Left lung (tissue), 10 donors: Measurements from ENCODE around the gene PLCH1. TPM values are rescaled to one million over a fixed set of nuclear protein-coding genes. Genes with fewer than 3 reads are reported as not detected.

Experiments used
- ATAC-seq: fragments of 200-7000 bp; cut with Tn5 transposase; one replicate; pipeline ENCODE4 v1.9.1; 2020; ENCODE audit warnings: moderate library complexity
- DNase-seq, 4 donors: peaks; one replicate each; pipeline ENCODE4 v3.0.0-alpha.2; 2013 to 2020
- H3K27ac ChIP-seq, 2 donors: fragments of 200-600 bp; sonication (generic) in 1 of 2; one replicate each; pipeline versions ENCODE4 v1.5.0 to v1.8.0; 2020 to 2021
- H3K27me3 ChIP-seq, 2 donors: fragments of 200-600 bp; sonication (generic) in 1 of 2; one replicate each; pipeline versions ENCODE4 v1.5.0 to v1.8.0; 2020 to 2021
- H3K36me3 ChIP-seq, 2 donors: fragments of 200-600 bp; sonication (generic) in 1 of 2; one replicate each; pipeline versions ENCODE4 v1.5.0 to v1.8.0; 2020 to 2021
- H3K4me1 ChIP-seq, 2 donors: fragments of 200-600 bp; one replicate each; pipeline ENCODE4 v1.8.0; 2021
- H3K4me3 ChIP-seq, 2 donors: fragments of 200-600 bp; sonication (generic) in 1 of 2; one replicate each; pipeline versions ENCODE4 v1.5.0 to v1.8.0; 2020 to 2021; ENCODE audit warnings: mild to moderate bottlenecking in 1 of 2
- H3K9me3 ChIP-seq, 2 donors: fragments of 200-600 bp; sonication (generic) in 1 of 2; one replicate each; pipeline versions ENCODE4 v1.5.0 to v1.8.0; 2020 to 2021
- intact Hi-C, 2 donors: fragments of 100-400 bp; cut with DNase I; formaldehyde crosslinking; loops; one replicate each; pipeline versions ENCODE4 v1.11.2 to v1.14.2; 2022
- polyA plus RNA-seq, 6 donors: library from polyadenylated mRNA; unstranded; fragments of 120-200 nt; gene quantifications; one replicate each; pipeline ENCODE4 v1.2.1, GENCODE V29; 2013; ENCODE audit not compliant: insufficient read length in 6 of 6
- total RNA-seq, 2 donors: library from RNA; stranded (reverse); fragmentation: NEBNext Ultra II Directional; extraction: Animal tissue kit (Norgen Biotek cat#: 25700); gene quantifications; one replicate each; pipeline ENCODE4 v1.2.1, GENCODE V29; 2021
- TF ChIP-seq, protein P1 (sequence below), 2 donors: fragments of 200-600 bp; sonication (generic) in 1 of 2; IDR thresholded peaks; one replicate each; pipeline versions ENCODE4 v1.5.0 to v1.8.0; 2021; ENCODE audit warnings: antibody characterized with exemption in 2 of 2
- donor health status: DM: no; HTN: yes; CAD: no.
- donor health status: DM: no; HTN: no; CAD: no.

Gene PLCH1
- total and polyA plus RNA-seq, 8 donors, result 8.5 to 33.8 (median 23.7) TPM

DNA sequence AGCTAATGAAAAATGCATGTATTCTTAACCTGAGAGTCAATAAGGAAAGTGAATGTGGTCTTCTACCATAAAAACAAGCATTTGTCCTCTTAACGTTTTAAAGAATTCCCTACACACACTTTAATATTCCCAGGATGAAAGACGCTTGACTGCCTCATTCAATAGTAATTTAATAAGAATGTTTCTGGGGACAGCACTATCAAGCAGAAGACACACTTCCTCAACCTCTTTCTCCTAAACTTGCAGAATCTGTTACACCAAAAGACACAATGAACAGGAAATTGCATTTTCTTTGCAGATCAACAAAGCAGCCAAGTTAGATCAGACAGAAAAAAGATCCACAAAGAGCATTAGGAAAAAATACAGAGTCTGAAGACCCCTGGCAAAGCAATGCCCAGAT lies 97.7 kb downstream of the PLCH1 start:
- Histone ChIP-seq H3K9me3 (no peaks in the 10 kb centered on the region), H3K4me1 (peaks cover 3 to 12% of the 10 kb centered on the region in 2 donors), H3K27me3 (no peaks in the 10 kb centered on the region), H3K36me3 (no peaks in the 10 kb centered on the region), H3K4me3 (no peak overlapping the region), H3K27ac (no peak overlapping the region)
- DNase-seq (no peak), ATAC-seq (no peak)
- TF ChIP-seq, protein P1, sequence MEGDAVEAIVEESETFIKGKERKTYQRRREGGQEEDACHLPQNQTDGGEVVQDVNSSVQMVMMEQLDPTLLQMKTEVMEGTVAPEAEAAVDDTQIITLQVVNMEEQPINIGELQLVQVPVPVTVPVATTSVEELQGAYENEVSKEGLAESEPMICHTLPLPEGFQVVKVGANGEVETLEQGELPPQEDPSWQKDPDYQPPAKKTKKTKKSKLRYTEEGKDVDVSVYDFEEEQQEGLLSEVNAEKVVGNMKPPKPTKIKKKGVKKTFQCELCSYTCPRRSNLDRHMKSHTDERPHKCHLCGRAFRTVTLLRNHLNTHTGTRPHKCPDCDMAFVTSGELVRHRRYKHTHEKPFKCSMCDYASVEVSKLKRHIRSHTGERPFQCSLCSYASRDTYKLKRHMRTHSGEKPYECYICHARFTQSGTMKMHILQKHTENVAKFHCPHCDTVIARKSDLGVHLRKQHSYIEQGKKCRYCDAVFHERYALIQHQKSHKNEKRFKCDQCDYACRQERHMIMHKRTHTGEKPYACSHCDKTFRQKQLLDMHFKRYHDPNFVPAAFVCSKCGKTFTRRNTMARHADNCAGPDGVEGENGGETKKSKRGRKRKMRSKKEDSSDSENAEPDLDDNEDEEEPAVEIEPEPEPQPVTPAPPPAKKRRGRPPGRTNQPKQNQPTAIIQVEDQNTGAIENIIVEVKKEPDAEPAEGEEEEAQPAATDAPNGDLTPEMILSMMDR (IDR thresholded peaks at IDR 0.05), result no peak
- intact Hi-C loops, result no loop called here

DNA sequence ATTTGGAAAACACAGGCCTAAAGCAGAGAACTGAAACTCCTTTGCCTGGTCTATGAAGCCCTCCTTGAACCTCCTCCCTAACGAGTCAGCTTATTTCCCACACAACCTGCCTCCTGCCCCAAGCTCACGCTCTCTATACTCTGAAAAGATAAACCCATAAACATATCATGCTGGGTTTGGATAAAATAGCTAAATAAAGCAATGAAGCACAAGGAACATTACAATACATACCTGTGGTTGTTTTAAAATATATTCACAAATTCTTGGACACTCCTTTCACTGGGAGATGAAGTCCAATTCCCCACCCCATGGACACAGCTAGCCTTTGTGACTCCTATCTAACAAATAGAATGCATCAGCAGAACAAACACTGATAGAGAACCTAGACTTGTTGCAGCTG lies 98.2 kb downstream of the PLCH1 start:
- no peak for ATAC-seq
- peaks cover 2 to 7% of the 10 kb centered on the region in 2 donors for H3K4me1 ChIP-seq
- intact Hi-C loops, result no loop called here

DNA sequence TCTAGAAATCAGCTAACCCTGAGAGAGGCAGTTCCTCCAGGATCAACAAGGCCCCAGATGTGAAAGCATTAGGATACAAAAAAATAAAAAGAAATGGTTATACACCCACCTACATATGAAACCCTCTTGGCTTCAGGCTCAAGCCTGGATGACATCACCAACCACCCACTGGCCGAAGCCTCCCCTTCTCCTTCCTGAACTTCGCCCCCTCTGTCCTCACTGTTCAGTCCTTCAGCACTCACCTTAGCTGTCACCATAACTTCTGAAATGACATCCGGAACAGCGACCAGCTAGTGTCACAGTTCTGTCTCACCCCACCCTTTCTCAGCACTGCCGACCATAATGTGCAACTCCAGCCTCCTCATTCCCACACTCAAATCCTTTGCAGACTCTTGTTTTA lies 98.7 kb downstream of the PLCH1 start:
- no peaks in the 10 kb centered on the region for H3K36me3 ChIP-seq
- peaks cover 0 to 6% of the 10 kb centered on the region in 2 donors for H3K4me1 ChIP-seq
- no peaks in the 10 kb centered on the region for H3K27me3 ChIP-seq
- ATAC-seq (no peak), DNase-seq (no peak)
- intact Hi-C loops, result no loop called here
- no peak overlapping the region for H3K27ac ChIP-seq
- TF ChIP-seq, protein P1 (IDR thresholded peaks at IDR 0.05), result no peak
- H3K9me3 ChIP-seq, result no peaks in the 10 kb centered on the region
- H3K4me3 ChIP-seq, result no peak overlapping the region

More for the DNA sequence above, 98.2 kb downstream of the PLCH1 start:
- DNase-seq, result no peak
- H3K4me3 ChIP-seq, result no peak overlapping the region
- H3K9me3 ChIP-seq, result no peaks in the 10 kb centered on the region
- H3K27me3 ChIP-seq, result no peaks in the 10 kb centered on the region
- TF ChIP-seq, protein P1 (IDR thresholded peaks at IDR 0.05), result no peak
- H3K36me3 ChIP-seq, result no peaks in the 10 kb centered on the region
- no peak overlapping the region for H3K27ac ChIP-seq

DNA sequence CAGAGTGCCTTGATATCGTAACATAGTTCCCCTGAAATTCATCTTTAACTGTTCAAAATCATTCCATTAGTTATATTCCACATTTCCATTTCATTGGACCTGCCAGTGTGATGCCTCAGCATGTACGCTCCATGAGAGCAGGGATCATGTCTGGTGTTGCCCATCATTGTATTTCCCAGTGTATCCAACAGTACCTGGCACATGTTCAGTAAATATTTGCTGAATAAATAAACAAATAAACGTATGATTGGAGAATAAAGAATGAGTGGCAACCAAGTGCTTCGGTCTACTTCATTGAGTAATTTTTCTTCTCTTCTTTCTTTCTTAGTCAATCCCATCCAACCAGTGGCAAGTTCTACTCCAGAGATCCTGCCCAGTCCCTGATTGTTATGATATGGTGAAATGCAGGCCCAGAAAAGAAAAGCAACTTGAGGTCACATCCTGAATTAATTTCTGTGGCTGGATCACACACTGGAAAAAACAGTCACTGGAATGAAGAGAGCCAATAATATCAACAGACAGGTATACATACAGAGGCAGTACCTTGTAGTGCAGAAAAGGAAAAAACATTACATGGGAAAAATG lies 101.2 kb downstream of the PLCH1 start:
- peaks cover 0 to 3% of the 10 kb centered on the region in 2 donors for H3K4me1 ChIP-seq
- intact Hi-C loops, result no loop called here

DNA sequence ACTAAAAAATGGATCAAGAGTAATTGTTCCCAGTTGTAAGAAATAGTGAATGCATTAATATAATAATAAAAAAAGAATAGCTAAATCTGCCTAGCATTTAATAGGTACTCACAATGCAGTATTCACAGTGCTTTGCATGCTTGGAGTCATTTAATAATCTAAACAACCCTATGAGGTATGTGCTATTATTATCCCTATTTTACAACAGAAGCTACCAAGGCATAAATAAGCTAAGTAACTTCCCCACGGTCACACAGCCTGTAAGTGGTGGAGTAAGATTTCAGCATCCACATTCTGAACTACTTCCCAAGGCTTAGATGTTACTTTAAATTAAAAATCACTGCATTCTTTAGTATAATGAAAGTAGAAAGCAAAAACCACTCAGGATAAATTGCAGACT lies 102.9 kb downstream of the PLCH1 start:
- H3K36me3 ChIP-seq, result no peaks in the 10 kb centered on the region
- intact Hi-C loops, result no loop called here
- H3K4me1 ChIP-seq, result peaks cover 0 to 8% of the 10 kb centered on the region in 2 donors
- H3K4me3 ChIP-seq, result no peak overlapping the region
- no peak overlapping the region for H3K27ac ChIP-seq
- TF ChIP-seq, protein P1 (IDR thresholded peaks at IDR 0.05), result no peak
- no peaks in the 10 kb centered on the region for H3K27me3 ChIP-seq
- DNase-seq (no peak), ATAC-seq (no peak)
- H3K9me3 ChIP-seq, result no peaks in the 10 kb centered on the region

More for the DNA sequence above, 101.2 kb downstream of the PLCH1 start:
- no peak overlapping the region for H3K4me3 ChIP-seq
- no peak overlapping the region for H3K27ac ChIP-seq
- H3K9me3 ChIP-seq, result no peaks in the 10 kb centered on the region
- no peaks in the 10 kb centered on the region for H3K36me3 ChIP-seq
- H3K27me3 ChIP-seq, result no peaks in the 10 kb centered on the region
- no peak for ATAC-seq
- TF ChIP-seq, protein P1 (IDR thresholded peaks at IDR 0.05), result no peak
- no peak for DNase-seq
